Activated T-cell treated with anti-CD3 and anti-CD28 coated beads, Interleukin-2, amount 50 U/mL, for 4 hours (primary cell): ENCODE results near the gene ADCK2. TPM values are rescaled to one million over a fixed set of nuclear protein-coding genes. Genes with fewer than 3 reads are reported as not detected.
A peak's percentile ranks its signal among the peaks of the same experiment; 100 is the strongest.
"Not testable (repeated sequence)": the region's sequence is repeated elsewhere in the genome, so short reads cannot be mapped to it uniquely, and the experiment has no call there.

Source experiments
- ATAC-seq, 2 donors: fragments of 200-7000 bp; cut with Tn5 transposase; one replicate each; pipeline ENCODE4 v1.10.0; 2021
- DNase-seq: peaks from one replicate; pipeline ENCODE4 v3.0.0-alpha.2; 2020
- H3K27me3 Mint-ChIP-seq: one replicate; pipeline ENCODE4 v1.8.0; 2021; ENCODE audit warnings: low read depth, mixed read lengths
- H3K36me3 Mint-ChIP-seq: one replicate; pipeline ENCODE4 v1.8.0; 2022; ENCODE audit warnings: mixed read lengths; ENCODE audit not compliant: insufficient read depth
- H3K4me1 Mint-ChIP-seq: one replicate; pipeline ENCODE4 v1.8.0; 2021; ENCODE audit warnings: low read depth, mixed read lengths
- H3K4me3 Mint-ChIP-seq: one replicate; pipeline ENCODE4 v1.8.0; 2021; ENCODE audit warnings: mild to moderate bottlenecking, moderate library complexity, mixed read lengths
- H3K9me3 Mint-ChIP-seq: one replicate; pipeline ENCODE4 v1.8.0; 2021; ENCODE audit warnings: mixed read lengths
- total RNA-seq, 3 donors: library from RNA; stranded (reverse); gene quantifications; one replicate each; pipeline ENCODE4 v1.2.1, GENCODE V29; 2021

Gene ADCK2
- total RNA-seq, 3 donors from 2014 or later = 22.2 to 23.7 (median 22.4) TPM

DNA sequence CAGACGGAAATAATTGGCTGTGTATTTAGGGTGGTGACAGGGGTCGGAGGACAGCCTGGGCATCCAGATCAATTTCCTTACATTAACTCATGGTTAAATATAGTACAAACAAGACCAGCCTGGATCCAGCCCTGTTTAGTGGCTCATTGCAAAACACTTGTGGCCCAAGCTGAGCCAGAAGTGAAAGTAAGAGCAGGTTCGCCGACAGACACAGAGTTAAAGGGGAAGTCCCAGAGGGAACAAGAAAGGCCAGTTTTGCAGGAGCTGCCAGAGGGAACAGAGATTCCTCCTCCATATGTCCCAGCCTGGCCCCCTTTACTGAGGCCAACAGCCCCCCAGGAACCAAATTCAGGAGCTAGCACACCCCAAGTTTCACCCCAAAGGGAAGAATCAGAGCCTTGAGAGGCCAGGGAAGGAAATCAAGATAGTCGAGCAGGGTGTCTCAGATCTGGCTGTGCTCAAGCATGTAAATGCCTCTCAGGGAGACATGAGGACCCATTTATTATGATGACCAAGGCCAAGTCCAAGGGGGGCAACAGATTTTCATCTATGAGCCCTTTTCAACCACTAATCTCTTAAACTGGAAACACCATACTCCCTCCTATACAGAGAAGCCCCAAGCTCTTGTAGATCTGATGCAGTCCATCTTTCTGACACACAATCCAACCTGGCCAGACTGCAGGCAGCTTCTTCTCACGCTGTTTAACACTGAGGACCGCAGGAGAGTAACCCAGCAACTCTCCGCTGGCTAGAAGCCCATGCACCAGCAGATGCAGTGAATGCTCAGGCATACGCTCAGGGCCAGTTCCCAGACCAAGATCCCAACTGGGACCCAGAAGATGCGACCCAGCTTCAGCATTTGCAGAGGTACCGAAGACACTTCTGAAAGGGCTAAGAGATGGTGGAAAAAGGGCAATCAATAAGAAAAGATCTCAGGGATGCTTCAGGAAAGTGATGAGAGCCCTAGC, 15.9 kb upstream of the ADCK2 start:
- no peaks in the 10 kb centered on the region for H3K9me3 Mint-ChIP-seq
- H3K36me3 Mint-ChIP-seq = no peaks in the 10 kb centered on the region
- ATAC-seq = peak; percentile 78 to 88
- no peak for DNase-seq
- H3K4me1 Mint-ChIP-seq = peaks cover 24% of the 10 kb centered on the region
- peak overlapping the region; percentile 76 for H3K4me3 Mint-ChIP-seq
- H3K27me3 Mint-ChIP-seq = peaks cover 6% of the 10 kb centered on the region

- no peaks in the 10 kb centered on the region for H3K36me3 Mint-ChIP-seq
- ATAC-seq (no peak), DNase-seq (no peak)
- no peak overlapping the region for H3K4me3 Mint-ChIP-seq
- peaks cover 24% of the 10 kb centered on the region for H3K4me1 Mint-ChIP-seq
- H3K27me3 Mint-ChIP-seq = peaks cover 6% of the 10 kb centered on the region
- no peaks in the 10 kb centered on the region for H3K9me3 Mint-ChIP-seq
Measured at GRCh38 chr7:140657891-140658290, 14.9 kb upstream of the ADCK2 start.

DNA sequence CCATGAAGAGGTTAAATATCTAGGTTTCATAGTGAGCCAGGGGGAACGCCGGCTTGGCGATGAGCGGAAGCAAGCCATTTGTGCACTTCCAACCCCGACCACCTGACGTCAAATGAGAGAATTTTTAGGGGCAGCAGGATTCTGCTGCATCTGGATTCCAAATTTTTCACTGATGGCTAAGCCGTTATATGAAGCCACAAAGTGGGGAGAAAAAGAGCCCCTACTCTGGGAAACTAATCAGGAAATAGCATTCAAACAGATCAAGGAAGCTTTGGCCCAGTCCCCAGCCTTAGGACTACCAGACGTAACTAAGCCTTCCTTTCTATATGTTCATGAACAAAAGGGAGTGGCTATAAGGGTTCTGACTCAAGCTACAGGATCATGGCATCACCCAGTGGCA, 12.9 kb upstream of the ADCK2 start:
- Mint-ChIP-seq H3K27me3 (peaks cover 4% of the 10 kb centered on the region), H3K36me3 (no peaks in the 10 kb centered on the region), H3K9me3 (no peaks in the 10 kb centered on the region), H3K4me1 (peaks cover 17% of the 10 kb centered on the region), H3K4me3 (no peak overlapping the region)
- no peak for ATAC-seq
- DNase-seq = no peak

DNA sequence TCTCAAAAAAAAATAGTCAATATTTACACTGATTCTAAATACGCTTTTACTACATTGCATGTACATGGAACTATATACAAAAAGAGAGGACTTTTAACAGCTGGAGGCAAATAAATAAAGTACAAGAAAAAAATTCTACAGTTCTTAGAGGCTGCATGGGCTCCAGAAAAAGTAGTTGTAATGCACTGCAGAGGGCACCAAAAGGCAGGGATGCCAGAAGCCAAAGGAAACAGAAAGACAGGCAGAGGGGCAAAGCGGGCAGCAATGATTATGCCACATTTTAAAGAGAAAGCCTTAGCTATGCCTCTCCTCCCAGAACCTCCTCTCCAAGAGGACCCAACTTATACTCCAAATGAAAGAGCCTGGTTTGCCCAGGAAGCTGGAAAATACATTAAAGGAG, 11.6 kb upstream of the ADCK2 start:
- no peak overlapping the region for H3K4me3 Mint-ChIP-seq
- no peaks in the 10 kb centered on the region for H3K9me3 Mint-ChIP-seq
- H3K4me1 Mint-ChIP-seq = peaks cover 10% of the 10 kb centered on the region
- H3K27me3 Mint-ChIP-seq = peaks cover 4% of the 10 kb centered on the region
- ATAC-seq = no peak
- no peak for DNase-seq
- H3K36me3 Mint-ChIP-seq = no peaks in the 10 kb centered on the region

DNA sequence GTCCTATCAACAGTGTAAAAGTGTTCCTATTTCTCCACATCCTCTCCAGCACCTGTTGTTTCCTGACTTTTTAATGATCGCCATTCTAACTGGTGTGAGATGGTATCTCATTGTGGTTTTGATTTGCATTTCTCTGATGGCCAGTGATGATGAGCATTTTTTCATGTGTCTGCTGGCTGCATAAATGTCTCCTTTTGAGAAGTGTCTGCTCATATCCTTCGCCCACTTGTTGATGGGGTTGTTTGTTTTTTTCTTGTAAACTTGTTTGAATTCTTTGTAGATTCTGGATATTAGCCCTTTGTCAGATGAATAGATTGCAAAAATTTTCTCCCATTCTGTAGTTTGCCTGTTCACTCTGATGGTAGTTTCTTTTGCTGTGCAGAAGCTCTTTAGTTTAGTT, 9.8 kb upstream of the ADCK2 start:
- H3K36me3 Mint-ChIP-seq, ATAC-seq, DNase-seq, H3K4me1 Mint-ChIP-seq, H3K27me3 Mint-ChIP-seq, H3K9me3 Mint-ChIP-seq, H3K4me3 Mint-ChIP-seq: not testable (repeated sequence)

- ATAC-seq (no peak), DNase-seq (no peak)
- H3K9me3 Mint-ChIP-seq = no peaks in the 10 kb centered on the region
- H3K4me1 Mint-ChIP-seq = peaks cover 5% of the 10 kb centered on the region
- peaks cover 2% of the 10 kb centered on the region for H3K27me3 Mint-ChIP-seq
- no peak overlapping the region for H3K4me3 Mint-ChIP-seq
- no peaks in the 10 kb centered on the region for H3K36me3 Mint-ChIP-seq
Measured at GRCh38 chr7:140667476-140667875, 5.3 kb upstream of the ADCK2 start.

GRCh38 chr7:140668641-140669040, 4.1 kb upstream of the ADCK2 start:
- Mint-ChIP-seq H3K36me3 (no peaks in the 10 kb centered on the region), H3K4me3 (no peak overlapping the region), H3K9me3 (no peaks in the 10 kb centered on the region), H3K4me1 (peaks cover 7% of the 10 kb centered on the region), H3K27me3 (peaks cover 2% of the 10 kb centered on the region)
- no peak for ATAC-seq
- DNase-seq = no peak

DNA sequence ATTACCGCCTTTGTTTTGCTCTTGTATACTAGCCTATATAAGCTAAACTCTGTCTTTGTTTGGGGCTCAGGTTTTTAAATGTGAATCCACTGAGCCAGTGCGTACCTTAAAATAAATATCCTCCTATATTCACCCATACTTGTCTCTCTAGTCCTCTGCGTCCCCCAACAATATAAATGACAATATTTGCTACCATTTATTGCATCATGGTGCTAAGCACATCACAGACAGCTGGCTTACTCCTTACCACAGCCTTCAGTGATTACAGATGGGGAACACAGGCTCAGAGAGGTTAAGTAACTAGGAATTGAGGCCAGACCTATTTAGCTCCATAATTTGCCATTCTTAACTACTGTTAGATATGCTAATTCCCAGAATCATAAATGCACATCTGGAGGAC, 3.4 kb upstream of the ADCK2 start:
- Mint-ChIP-seq H3K4me1 (peaks cover 14% of the 10 kb centered on the region), H3K27me3 (peaks cover 2% of the 10 kb centered on the region), H3K36me3 (no peaks in the 10 kb centered on the region), H3K9me3 (no peaks in the 10 kb centered on the region), H3K4me3 (no peak overlapping the region)
- no peak for DNase-seq
- ATAC-seq = no peak

GRCh38 chr7:140669862-140670261, 2.9 kb upstream of the ADCK2 start:
- H3K27me3 Mint-ChIP-seq, H3K4me3 Mint-ChIP-seq, H3K36me3 Mint-ChIP-seq, DNase-seq, H3K9me3 Mint-ChIP-seq, ATAC-seq: not testable (repeated sequence)
- peaks cover 20% of the 10 kb centered on the region for H3K4me1 Mint-ChIP-seq

DNA sequence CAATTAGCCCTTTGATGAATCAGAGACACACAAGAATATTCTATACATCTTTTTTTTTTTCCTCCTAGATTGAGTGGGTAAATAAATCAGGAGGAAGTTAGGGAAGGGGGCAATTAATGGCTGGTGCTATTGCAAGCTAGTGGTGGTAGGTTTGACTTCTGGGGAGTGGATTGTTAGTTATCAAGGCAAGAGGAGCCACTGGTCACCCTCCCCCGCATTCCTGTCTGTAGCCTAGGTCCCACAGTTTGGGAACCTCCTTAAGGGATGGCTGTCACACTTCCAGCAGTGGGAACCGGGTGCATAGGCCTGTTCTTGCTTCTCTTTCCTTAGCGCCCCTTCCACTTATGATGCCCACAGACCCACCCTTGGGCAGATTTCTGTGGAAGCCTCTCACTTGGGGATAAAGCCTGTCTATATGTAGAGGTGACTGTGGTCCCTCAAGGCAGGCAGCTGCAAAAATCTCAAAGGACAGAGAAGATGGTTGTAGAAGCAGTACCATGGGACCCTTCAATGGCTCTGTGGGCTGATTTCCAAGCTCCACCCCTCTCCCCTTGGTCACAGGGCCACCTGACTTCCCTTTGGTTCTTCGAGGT, 2.3 kb upstream of the ADCK2 start:
- Mint-ChIP-seq H3K36me3 (no peaks in the 10 kb centered on the region), H3K27me3 (peaks cover 2% of the 10 kb centered on the region), H3K4me3 (no peak overlapping the region), H3K4me1 (peaks cover 23% of the 10 kb centered on the region), H3K9me3 (no peaks in the 10 kb centered on the region)
- no peak for DNase-seq
- ATAC-seq = no peak

DNA sequence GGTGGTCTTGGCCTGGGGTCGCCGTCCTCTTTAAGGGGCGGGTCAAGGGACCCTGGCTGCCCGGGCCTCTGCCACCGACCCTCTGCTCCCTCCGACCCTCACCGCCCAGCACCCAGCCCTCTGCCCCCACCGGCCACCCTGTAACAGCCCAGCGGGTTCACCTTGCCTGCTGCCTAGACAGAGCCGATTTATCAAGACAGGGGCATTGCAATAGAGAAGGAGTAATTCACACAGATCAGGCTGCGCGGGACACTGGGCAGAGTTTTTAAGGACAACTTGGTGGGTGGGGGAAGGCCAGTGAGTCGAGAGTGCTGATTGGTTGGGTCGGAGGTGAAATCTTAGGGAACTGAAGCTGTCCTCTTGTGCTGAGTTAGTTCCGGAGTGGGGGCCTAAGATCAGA, 779 bp upstream of the ADCK2 start:
- Mint-ChIP-seq H3K36me3 (peaks cover 3% of the 10 kb centered on the region), H3K4me3 (peak overlapping the region; percentile 74), H3K27me3 (no peaks in the 10 kb centered on the region), H3K4me1 (peaks cover 31% of the 10 kb centered on the region), H3K9me3 (no peaks in the 10 kb centered on the region)
- ATAC-seq (no peak), DNase-seq (no peak)

DNA sequence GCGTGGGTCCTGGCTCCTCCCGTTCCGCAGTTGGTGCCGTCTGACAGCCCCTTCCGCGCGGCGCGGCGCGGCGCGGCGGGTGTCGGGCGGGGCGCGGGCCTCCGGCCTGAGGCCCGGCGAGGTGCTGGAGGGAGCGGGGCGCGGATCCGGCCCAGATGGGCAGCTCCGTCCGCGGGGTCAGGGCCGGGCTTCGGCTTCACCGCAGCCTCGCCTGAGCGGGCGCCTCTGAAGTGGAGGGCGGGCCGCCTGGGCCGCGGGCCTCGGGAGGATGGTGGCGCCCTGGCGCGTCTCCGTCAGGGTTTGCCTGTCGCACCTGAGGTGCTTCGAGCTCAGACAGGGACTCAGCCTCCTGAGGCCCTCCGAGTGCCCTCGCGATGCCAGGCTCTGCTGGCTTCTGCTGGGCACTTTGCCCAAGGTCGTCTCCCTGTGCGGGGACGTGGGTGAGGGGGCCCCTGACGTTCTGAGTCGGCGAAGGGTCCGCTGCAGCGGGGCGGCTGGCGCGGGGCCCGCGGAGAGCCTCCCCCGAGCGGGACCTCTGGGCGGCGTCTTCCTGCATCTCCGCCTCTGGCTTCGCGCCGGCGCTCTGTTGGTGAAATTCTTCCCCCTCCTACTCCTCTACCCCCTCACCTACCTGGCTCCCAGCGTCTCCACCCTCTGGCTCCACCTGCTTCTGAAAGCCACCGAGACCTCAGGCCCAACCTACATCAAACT, 473 bp downstream of the ADCK2 start:
- DNase-seq = peak; percentile 55
- Mint-ChIP-seq H3K4me3 (peak overlapping the region; percentile 84), H3K36me3 (peaks cover 12% of the 10 kb centered on the region), H3K27me3 (no peaks in the 10 kb centered on the region), H3K9me3 (no peaks in the 10 kb centered on the region), H3K4me1 (peaks cover 33% of the 10 kb centered on the region)
- peak; percentile 82 to 86 for ATAC-seq

DNA sequence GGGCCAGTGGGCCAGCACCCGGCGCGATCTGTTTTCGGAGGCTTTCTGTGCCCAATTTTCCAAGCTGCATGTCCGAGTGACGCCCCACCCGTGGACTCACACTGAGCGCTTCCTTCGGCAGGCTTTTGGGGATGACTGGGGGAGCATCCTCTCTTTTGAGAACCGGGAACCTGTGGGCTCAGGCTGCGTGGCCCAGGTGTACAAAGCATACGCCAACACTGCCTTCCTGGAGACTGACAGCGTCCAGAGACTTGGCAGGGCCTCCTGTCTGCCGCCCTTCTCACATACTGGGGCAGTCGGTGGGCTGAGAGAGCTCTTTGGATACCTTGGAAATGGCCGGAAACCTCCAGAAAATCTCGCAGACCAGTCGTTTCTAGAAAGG, 1.0 kb downstream of the ADCK2 start:
- no peaks in the 10 kb centered on the region for H3K27me3 Mint-ChIP-seq
- H3K4me3 Mint-ChIP-seq = peak overlapping the region; percentile 84
- ATAC-seq (no peak), DNase-seq (no peak)
- no peaks in the 10 kb centered on the region for H3K9me3 Mint-ChIP-seq
- H3K36me3 Mint-ChIP-seq = peaks cover 14% of the 10 kb centered on the region
- H3K4me1 Mint-ChIP-seq = peaks cover 33% of the 10 kb centered on the region

DNA sequence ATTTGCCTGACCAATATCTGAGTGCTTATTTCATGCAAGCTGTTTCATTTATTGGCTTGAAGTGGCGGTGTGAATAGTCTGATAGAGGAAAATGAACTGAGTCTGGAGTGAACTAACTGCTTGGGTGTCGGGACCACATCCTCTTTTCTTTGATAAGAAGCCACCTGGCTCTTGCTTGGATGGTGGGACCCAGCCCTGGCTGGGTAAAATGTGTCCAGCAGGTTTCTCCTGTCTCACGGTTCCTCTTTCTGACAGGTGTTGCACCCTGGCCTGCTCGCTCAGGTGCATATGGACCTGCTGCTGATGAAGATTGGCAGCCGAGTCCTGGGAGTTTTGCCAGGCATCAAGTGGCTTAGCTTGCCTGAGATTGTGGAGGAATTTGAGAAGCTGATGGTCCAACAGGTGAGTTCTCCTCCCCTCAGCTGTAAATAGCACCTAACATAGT, 1.6 kb downstream of the ADCK2 start:
- H3K27me3 Mint-ChIP-seq = no peaks in the 10 kb centered on the region
- ATAC-seq (no peak), DNase-seq (no peak)
- H3K4me1 Mint-ChIP-seq = peaks cover 33% of the 10 kb centered on the region
- peak overlapping the region; percentile 84 for H3K4me3 Mint-ChIP-seq
- peaks cover 18% of the 10 kb centered on the region for H3K36me3 Mint-ChIP-seq
- no peaks in the 10 kb centered on the region for H3K9me3 Mint-ChIP-seq
